WTC11 (cell line): ENCODE data around the gene DMAC1.

ENCODE experiments used
- CTCF ChIP-seq: fragments of 200-600 bp; IDR thresholded peaks from 2 replicates; pipeline ENCODE4 v1.8.0; 2022; ENCODE audit warnings: antibody characterized with exemption
- PREB ChIP-seq: sonication (generic); formaldehyde crosslinking; IDR thresholded peaks from 2 replicates; pipeline ENCODE4 v1.8.1; 2022; ENCODE audit warnings: mild to moderate bottlenecking, missing genetic modification reagents, moderate library complexity, borderline replicate concordance
- SMAD3 ChIP-seq: sonication (generic); formaldehyde crosslinking; IDR thresholded peaks from 2 replicates; pipeline ENCODE4 v1.8.0; 2022; ENCODE audit warnings: missing genetic modification reagents, mild to moderate bottlenecking, borderline replicate concordance
- ZBTB21 ChIP-seq: sonication (generic); formaldehyde crosslinking; IDR thresholded peaks from 2 replicates; pipeline ENCODE4 v1.8.1; 2023; ENCODE audit warnings: mild to moderate bottlenecking, missing genetic modification reagents, borderline replicate concordance

- TF ChIP-seq CTCF (no peak), SMAD3 (CRISPR knock-in tag) (no peak), PREB (CRISPR knock-in tag) (no peak), ZBTB21 (CRISPR knock-in tag) (no peak)
Observed at GRCh38 chr9:7844242-7844641, 44.7 kb upstream of the DMAC1 start.
